HS-5 (cell line): ENCODE results near the gene PCNX4.

Source experiments
- DNase-seq: peaks from one replicate; pipeline ENCODE4 v3.0.0-alpha.2; 2012; ENCODE audit warnings: low read depth

Gene PCNX4

GRCh38 chr14:60102389-60102788 lies 10.7 kb downstream of the PCNX4 start:
- peak; percentile 74 for DNase-seq

GRCh38 chr14:60106339-60106738 lies 14.6 kb downstream of the PCNX4 start:
- no peak for DNase-seq

GRCh38 chr14:60107477-60107876 lies 15.8 kb downstream of the PCNX4 start:
- no peak for DNase-seq

GRCh38 chr14:60111732-60112131 lies 20.0 kb downstream of the PCNX4 start:
- no peak for DNase-seq

- no peak for DNase-seq
Measured at GRCh38 chr14:60114881-60115280, 23.2 kb downstream of the PCNX4 start.

GRCh38 chr14:60116181-60116580 lies 24.5 kb downstream of the PCNX4 start:
- no peak for DNase-seq

GRCh38 chr14:60125918-60126317 lies 34.2 kb downstream of the PCNX4 start:
- DNase-seq: no peak

GRCh38 chr14:60133487-60133886 lies 41.8 kb downstream of the PCNX4 start:
- no peak for DNase-seq

GRCh38 chr14:60134702-60135101 lies 43.0 kb downstream of the PCNX4 start:
- DNase-seq: no peak

GRCh38 chr14:60151715-60152114 lies 60.0 kb downstream of the PCNX4 start:
- DNase-seq: peak; percentile 83

- DNase-seq: no peak
Measured at GRCh38 chr14:60153991-60154390, 62.3 kb downstream of the PCNX4 start.

GRCh38 chr14:60154671-60155070 lies 62.9 kb downstream of the PCNX4 start:
- no peak for DNase-seq

- DNase-seq: no peak
Measured at GRCh38 chr14:60160422-60160821, 68.7 kb downstream of the PCNX4 start.

GRCh38 chr14:60161196-60162107 lies 69.7 kb downstream of the PCNX4 start:
- DNase-seq: no peak

- no peak for DNase-seq
Measured at GRCh38 chr14:60163693-60164092, 72.0 kb downstream of the PCNX4 start.

- DNase-seq: no peak
Measured at GRCh38 chr14:60164404-60164711, 72.6 kb downstream of the PCNX4 start.

GRCh38 chr14:60164712-60165546 lies 73.2 kb downstream of the PCNX4 start, which contains the start of gene DHRS7:
Gene DHRS7 (minus strand): TSS chr14:60165398. CDS start chr14:60165309, 89 bp downstream.
- no peak for DNase-seq

GRCh38 chr14:60165547-60165876 lies 73.8 kb downstream of the PCNX4 start:
- no peak for DNase-seq

GRCh38 chr14:60166142-60166541 lies 74.4 kb downstream of the PCNX4 start:
- no peak for DNase-seq

GRCh38 chr14:60169722-60170121 lies 78.0 kb downstream of the PCNX4 start:
- no peak for DNase-seq

GRCh38 chr14:60170948-60171347 lies 79.2 kb downstream of the PCNX4 start:
- DNase-seq: no peak

GRCh38 chr14:60171690-60172089 lies 80.0 kb downstream of the PCNX4 start:
- no peak for DNase-seq
